Right cardiac atrium (tissue), 5 donors: ENCODE data around the gene SLC6A4. TPM values are rescaled to one million over a fixed set of nuclear protein-coding genes. Genes with fewer than 3 reads are reported as not detected.
"Not testable (repeated sequence)": the region's sequence is repeated elsewhere in the genome, so short reads cannot be mapped to it uniquely, and the experiment has no call there.

ENCODE experiments used
- ATAC-seq, 2 donors: fragments of 200-7000 bp; cut with Tn5 transposase; one replicate each; pipeline versions ENCODE4 v1.8.0 to v1.9.1; 2020; ENCODE audit warnings: moderate library complexity in 2 of 2, mild to moderate bottlenecking in 1 of 2
- DNase-seq, 3 donors: peaks; one replicate each; pipeline ENCODE4 v3.0.0-alpha.2; 2020
- H3K27ac ChIP-seq: one replicate; pipeline ENCODE4 v1.5.1; 2013; ENCODE audit warnings: mild to moderate bottlenecking, low read length, control low read depth, moderate library complexity
- H3K27me3 ChIP-seq: one replicate; pipeline ENCODE4 v1.6.1; 2013; ENCODE audit not compliant: control insufficient read depth, insufficient read depth
- H3K4me1 ChIP-seq: one replicate; pipeline ENCODE4 v1.6.1; 2013; ENCODE audit warnings: low read length; ENCODE audit not compliant: control insufficient read depth, insufficient read depth
- H3K4me3 ChIP-seq: one replicate; pipeline ENCODE4 v1.5.1; 2013; ENCODE audit warnings: low read length, control low read depth
- H3K9me3 ChIP-seq: one replicate; pipeline ENCODE4 v1.6.1; 2013; ENCODE audit warnings: low read length; ENCODE audit not compliant: control insufficient read depth
- WGBS: extraction: QIAGEN DNeasy Blood & Tissue Kit; methylation state at CpG from one replicate; pipeline ENCODE4 v1.1.7; 2013; 5-methylcytosine and 5-hydroxymethylcytosine counted together
- intact Hi-C, 4 donors: fragments of 100-400 bp; cut with DNase I; formaldehyde crosslinking; loops; one replicate each; pipeline versions ENCODE4 v1.11.0 to v1.14.0; 2022 to 2023
- polyA plus RNA-seq: library from polyadenylated mRNA; stranded (reverse); fragments of 200-250 nt; gene quantifications from one replicate; pipeline ENCODE4 v1.2.3, GENCODE V29; 2013
- total RNA-seq, 4 donors: library from RNA; stranded (reverse); fragmentation: NEBNext Ultra II Directional; extraction: Animal tissue kit (Norgen Biotek cat#: 25700); gene quantifications; one replicate each; pipeline ENCODE4 v1.2.1, GENCODE V29; 2021
- donor health status: healthy with polysubstance abuse.
- donor health status: DM: no; HTN: yes; CAD: no.
- donor health status: DM: no; HTN: no; CAD: no.
- donor health status: DM: no; HTN: yes; CAD: no; lungs with severe emphysema.
- donor health status: DM: yes; HTN: yes; CAD: no.

SLC6A4 gene
- total and polyA plus RNA-seq, 5 donors, result 0.19 to 3.3 (median 1.1) TPM

- H3K4me1 ChIP-seq, result peaks cover 5% of the 10 kb centered on the region
- no peak overlapping the region for H3K4me3 ChIP-seq
- 70% methylated on average over 27 of the region's 27 CpGs for WGBS
- no peaks in the 10 kb centered on the region for H3K27me3 ChIP-seq
- DNase-seq (no peak), ATAC-seq (no peak)
- intact Hi-C loops, result no loop called here
- no peak overlapping the region for H3K27ac ChIP-seq
- H3K9me3 ChIP-seq, result no peaks in the 10 kb centered on the region
Observed at GRCh38 chr17:30238387-30239088, 3.0 kb upstream of the SLC6A4 start.

DNA sequence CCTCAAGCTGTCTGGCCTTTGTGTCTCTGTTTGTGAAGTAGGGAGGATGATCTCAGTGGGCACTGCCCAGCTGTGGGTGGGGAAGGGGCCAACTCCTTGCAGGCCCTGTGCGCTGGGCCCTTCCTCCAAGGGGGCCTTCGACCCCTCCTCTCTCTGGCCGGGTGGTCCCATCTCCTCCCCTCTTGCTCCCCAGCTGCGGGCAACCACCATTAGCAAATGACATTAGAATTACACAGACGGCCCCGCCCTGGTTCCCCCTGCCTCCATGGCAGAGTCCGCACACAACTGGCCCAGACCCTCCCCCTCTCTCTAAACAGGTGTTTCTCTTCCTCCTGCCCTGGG, 2.5 kb upstream of the SLC6A4 start:
- DNase-seq (no peak), ATAC-seq (no peak)
- Histone ChIP-seq H3K27me3 (no peaks in the 10 kb centered on the region), H3K4me1 (peaks cover 5% of the 10 kb centered on the region), H3K4me3 (no peak overlapping the region), H3K27ac (no peak overlapping the region), H3K9me3 (no peaks in the 10 kb centered on the region)
- 58% methylated on average over 7 of the region's 7 CpGs for WGBS
- intact Hi-C loops, result no loop called here

- no peaks in the 10 kb centered on the region for H3K27me3 ChIP-seq
- intact Hi-C loops, result no loop called here
- no peak for ATAC-seq
- no peak overlapping the region for H3K27ac ChIP-seq
- peaks cover 5% of the 10 kb centered on the region for H3K4me1 ChIP-seq
- no peaks in the 10 kb centered on the region for H3K9me3 ChIP-seq
- H3K4me3 ChIP-seq, result no peak overlapping the region
- WGBS, result 26% methylated on average over 21 of the region's 21 CpGs
- DNase-seq, result no peak
Observed at GRCh38 chr17:30237296-30238002, 2.0 kb upstream of the SLC6A4 start.

DNA sequence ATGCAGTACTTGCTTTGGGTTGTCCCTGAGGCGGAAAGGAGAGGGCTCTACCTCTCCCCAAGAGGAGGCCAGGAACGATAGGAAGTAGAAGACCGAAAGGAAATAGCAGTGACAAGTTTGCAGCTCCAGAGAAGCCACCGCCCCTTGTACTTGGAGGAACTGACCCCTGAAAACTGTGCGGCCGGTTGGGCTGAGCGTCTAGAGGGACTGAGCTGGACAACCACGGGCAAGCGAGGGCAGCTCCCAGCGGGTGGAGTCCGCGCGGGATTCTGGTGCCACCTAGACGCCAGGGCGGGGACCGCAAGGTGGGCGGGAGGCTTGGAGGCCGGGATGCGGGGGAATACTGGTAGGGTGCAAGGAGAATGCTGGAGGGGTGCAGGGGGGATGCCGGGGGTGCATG, 1.3 kb upstream of the SLC6A4 start:
- Histone ChIP-seq H3K27me3 (no peaks in the 10 kb centered on the region), H3K9me3 (no peaks in the 10 kb centered on the region), H3K27ac (no peak overlapping the region), H3K4me1 (peaks cover 7% of the 10 kb centered on the region), H3K4me3 (no peak overlapping the region)
- DNase-seq, result peak; percentile 77 to 90 (median 89)
- intact Hi-C loops, result no loop called here
- WGBS, result 5% methylated on average over 20 of the region's 20 CpGs
- ATAC-seq, result peak; percentile 85 to 90

DNA sequence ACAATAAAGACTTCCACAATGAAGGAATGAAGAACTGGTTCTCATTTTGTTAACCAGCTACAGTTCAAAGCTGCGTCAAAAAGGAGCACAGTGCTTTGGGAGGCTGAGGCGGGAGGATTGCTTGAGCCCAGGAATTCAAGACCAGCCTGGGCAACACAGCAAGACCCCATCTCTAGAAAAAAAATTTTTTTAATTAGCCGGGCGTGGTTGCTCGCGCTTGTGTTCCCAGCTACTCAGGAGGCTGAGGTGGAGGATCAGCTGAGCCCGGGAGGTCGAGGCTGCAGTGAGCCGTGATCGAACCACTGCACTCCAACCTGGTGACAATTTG, 764 bp upstream of the SLC6A4 start:
- DNase-seq (no peak), ATAC-seq (no peak)
- no peaks in the 10 kb centered on the region for H3K27me3 ChIP-seq
- intact Hi-C loops, result no loop called here
- peaks cover 7% of the 10 kb centered on the region for H3K4me1 ChIP-seq
- H3K27ac ChIP-seq, result no peak overlapping the region
- WGBS, result 65% methylated on average over 10 of the region's 10 CpGs
- H3K9me3 ChIP-seq, result no peaks in the 10 kb centered on the region
- peak overlapping the region; percentile 56 for H3K4me3 ChIP-seq

DNA sequence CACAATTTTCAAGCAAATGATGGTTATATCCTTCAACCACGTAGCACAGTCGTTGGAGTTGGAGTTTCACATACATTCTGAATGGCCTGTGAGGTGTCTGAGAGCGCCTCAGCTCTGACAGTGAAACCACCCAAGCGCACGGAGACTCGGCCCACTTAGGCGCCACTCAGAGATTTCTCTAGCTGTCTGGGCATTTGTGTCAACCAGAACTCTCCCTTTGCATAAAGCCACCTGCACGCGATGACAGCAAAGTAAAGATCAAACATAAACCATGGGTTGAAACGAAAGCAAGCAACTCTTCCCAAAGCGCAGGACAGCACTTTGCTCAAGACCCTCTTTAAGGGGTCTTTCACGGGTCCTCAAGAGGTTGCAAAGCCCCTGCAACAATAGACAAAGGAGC, 533 bp downstream of the SLC6A4 start:
- ATAC-seq, result no peak
- 25% methylated on average over 12 of the region's 12 CpGs for WGBS

GRCh38 chr17:30234296-30234695, 1.2 kb downstream of the SLC6A4 start:
- no peak for ATAC-seq
- Histone ChIP-seq H3K27ac (no peak overlapping the region), H3K27me3 (no peaks in the 10 kb centered on the region), H3K9me3 (no peaks in the 10 kb centered on the region), H3K4me3 (no peak overlapping the region), H3K4me1 (peaks cover 7% of the 10 kb centered on the region)
- 88% methylated on average over 6 of the region's 6 CpGs for WGBS
- no peak for DNase-seq
- intact Hi-C loops, result no loop called here

More for the DNA sequence above, 533 bp downstream of the SLC6A4 start:
- Histone ChIP-seq H3K4me3 (peak overlapping the region; percentile 56), H3K4me1 (peaks cover 7% of the 10 kb centered on the region), H3K9me3 (no peaks in the 10 kb centered on the region), H3K27me3 (no peaks in the 10 kb centered on the region), H3K27ac (no peak overlapping the region)
- DNase-seq, result no peak
- intact Hi-C loops, result no loop called here

- ATAC-seq (no peak), DNase-seq (no peak)
- Histone ChIP-seq H3K27ac (no peak overlapping the region), H3K9me3 (no peaks in the 10 kb centered on the region), H3K4me1 (peaks cover 7% of the 10 kb centered on the region), H3K4me3 (no peak overlapping the region), H3K27me3 (no peaks in the 10 kb centered on the region)
- intact Hi-C loops, result no loop called here
- WGBS, result 82% methylated on average over 11 of the region's 11 CpGs
Observed at GRCh38 chr17:30232824-30233427, 2.6 kb downstream of the SLC6A4 start.

GRCh38 chr17:30232015-30232823, 3.3 kb downstream of the SLC6A4 start:
- ATAC-seq (no peak), DNase-seq (no peak)
- no peaks in the 10 kb centered on the region for H3K27me3 ChIP-seq
- no peaks in the 10 kb centered on the region for H3K9me3 ChIP-seq
- no peak overlapping the region for H3K4me3 ChIP-seq
- WGBS, result 82% methylated on average over 10 of the region's 10 CpGs
- peaks cover 7% of the 10 kb centered on the region for H3K4me1 ChIP-seq
- no peak overlapping the region for H3K27ac ChIP-seq
- intact Hi-C loops, result no loop called here

GRCh38 chr17:30230596-30231125, 4.8 kb downstream of the SLC6A4 start:
- WGBS, result 90% methylated on average over 7 of the region's 7 CpGs

DNA sequence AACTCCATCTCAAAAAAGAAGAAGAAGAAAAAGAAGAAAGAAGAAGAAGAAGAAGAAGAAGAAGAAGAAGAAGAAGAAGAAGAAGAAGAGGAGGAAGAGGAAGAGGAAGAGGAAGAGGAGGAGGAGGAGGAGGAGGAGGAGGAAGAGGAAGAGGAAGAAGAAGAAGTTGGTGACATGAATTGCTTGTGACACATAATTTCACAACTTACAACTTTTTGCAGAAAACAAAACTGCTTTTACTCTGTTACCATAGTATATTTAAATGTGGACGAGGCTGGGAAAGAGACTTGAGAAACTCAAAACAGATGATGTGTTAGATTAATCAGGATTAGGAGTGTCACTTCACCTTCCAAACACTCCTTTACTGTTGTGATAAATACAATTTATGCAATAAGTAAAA, 5.5 kb downstream of the SLC6A4 start:
- WGBS, result 80% methylated on average over 1 of the region's 1 CpG
- H3K4me3 ChIP-seq, DNase-seq, intact Hi-C loops, H3K27me3 ChIP-seq, ATAC-seq, H3K9me3 ChIP-seq, H3K4me1 ChIP-seq, H3K27ac ChIP-seq: not testable (repeated sequence)

More at GRCh38 chr17:30230596-30231125, 4.8 kb downstream of the SLC6A4 start:
- DNase-seq (no peak), ATAC-seq (no peak)
- H3K27me3 ChIP-seq, result no peaks in the 10 kb centered on the region
- peaks cover 4% of the 10 kb centered on the region for H3K4me1 ChIP-seq
- intact Hi-C loops, result no loop called here
- H3K4me3 ChIP-seq, result no peak overlapping the region
- no peak overlapping the region for H3K27ac ChIP-seq
- no peaks in the 10 kb centered on the region for H3K9me3 ChIP-seq
